Left ventricle myocardium inferior (tissue), 1 donor: ENCODE measurements around the gene USP34. TPM values are rescaled to one million over a fixed set of nuclear protein-coding genes. Genes with fewer than 3 reads are reported as not detected.

ENCODE experiments used
- DNase-seq: peaks from one replicate; pipeline ENCODE4 v3.0.0-alpha.2; 2020
- H3K27ac ChIP-seq: fragments of 200-600 bp; replicated peaks from 2 replicates; pipeline ENCODE4 v1.8.0; 2021
- H3K27me3 ChIP-seq: fragments of 200-600 bp; 2 replicates; pipeline ENCODE4 v1.8.0; 2021; ENCODE audit warnings: low read depth
- H3K36me3 ChIP-seq: fragments of 200-600 bp; 2 replicates; pipeline ENCODE4 v1.8.0; 2021
- H3K4me1 ChIP-seq: fragments of 200-600 bp; 2 replicates; pipeline ENCODE4 v1.8.0; 2021
- H3K4me3 ChIP-seq: fragments of 200-600 bp; 2 replicates; pipeline ENCODE4 v1.8.0; 2021; ENCODE audit warnings: mild to moderate bottlenecking, moderate library complexity
- H3K9me3 ChIP-seq: fragments of 200-600 bp; replicated peaks from 2 replicates; pipeline ENCODE4 v1.8.0; 2021
- CTCF ChIP-seq: fragments of 200-600 bp; IDR thresholded peaks from 2 replicates; pipeline ENCODE4 v1.8.0; 2021; ENCODE audit warnings: antibody characterized with exemption, mild to moderate bottlenecking, borderline replicate concordance
- intact Hi-C: fragments of 100-400 bp; cut with micrococcal nuclease; formaldehyde crosslinking; loops from one replicate; pipeline ENCODE4 v1.11.0; 2022
- total RNA-seq: library from RNA; stranded (reverse); fragmentation: NEBNext Ultra II Directional; extraction: Animal tissue kit (Norgen Biotek cat#: 25700); gene quantifications from one replicate; pipeline ENCODE4 v1.2.1, GENCODE V29; 2021
- donor health status: DM: no; HTN: yes; CAD: no; lungs with severe emphysema.

Gene USP34
- total RNA-seq, 1 donor from 2014 or later = 50.0 TPM

GRCh38 chr2:61222567-61222966 is 248.3 kb downstream of the USP34 start:
- intact Hi-C loops = no loop called here
- TF ChIP-seq CTCF = no peak
- DNase-seq = no peak
- no peak overlapping the region for H3K4me3 ChIP-seq
- H3K9me3 ChIP-seq = no peaks in the 10 kb centered on the region
- H3K36me3 ChIP-seq = peaks cover 86% of the 10 kb centered on the region
- H3K27me3 ChIP-seq = no peaks in the 10 kb centered on the region
- no peaks in the 10 kb centered on the region for H3K4me1 ChIP-seq
- no peak overlapping the region for H3K27ac ChIP-seq

- peaks cover 86% of the 10 kb centered on the region for H3K36me3 ChIP-seq
These were observed 249.1 kb downstream of the USP34 start for GRCh38 chr2:61221819-61222218.

GRCh38 chr2:61220768-61221167 is 250.1 kb downstream of the USP34 start:
- Histone ChIP-seq H3K4me3 (no peak overlapping the region), H3K36me3 (peaks cover 85% of the 10 kb centered on the region), H3K9me3 (no peaks in the 10 kb centered on the region), H3K27ac (no peak overlapping the region), H3K27me3 (no peaks in the 10 kb centered on the region), H3K4me1 (no peaks in the 10 kb centered on the region)
- no peak for TF ChIP-seq CTCF
- intact Hi-C loops = no loop called here
- DNase-seq = no peak

More at GRCh38 chr2:61221819-61222218, 249.1 kb downstream of the USP34 start:
- no peak for TF ChIP-seq CTCF
- Histone ChIP-seq H3K9me3 (no peaks in the 10 kb centered on the region), H3K27ac (no peak overlapping the region), H3K4me1 (no peaks in the 10 kb centered on the region), H3K27me3 (no peaks in the 10 kb centered on the region), H3K4me3 (no peak overlapping the region)
- intact Hi-C loops = no loop called here
- no peak for DNase-seq

GRCh38 chr2:61218817-61219170 is 252.1 kb downstream of the USP34 start:
- H3K36me3 ChIP-seq = peaks cover 88% of the 10 kb centered on the region
- H3K4me3 ChIP-seq = no peak overlapping the region
- TF ChIP-seq CTCF = no peak
- no peaks in the 10 kb centered on the region for H3K4me1 ChIP-seq
- H3K27ac ChIP-seq = no peak overlapping the region
- intact Hi-C loops = no loop called here
- DNase-seq = no peak
- no peaks in the 10 kb centered on the region for H3K27me3 ChIP-seq
- no peaks in the 10 kb centered on the region for H3K9me3 ChIP-seq

GRCh38 chr2:61218076-61218816 is 252.6 kb downstream of the USP34 start:
- Histone ChIP-seq H3K36me3 (peaks cover 88% of the 10 kb centered on the region), H3K27ac (no peak overlapping the region), H3K27me3 (no peaks in the 10 kb centered on the region), H3K9me3 (no peaks in the 10 kb centered on the region), H3K4me3 (no peak overlapping the region), H3K4me1 (no peaks in the 10 kb centered on the region)
- DNase-seq = no peak
- no peak for TF ChIP-seq CTCF
- intact Hi-C loops = no loop called here
